HS-27A (cell line): ENCODE results near the gene LHX3.
"Not testable (repeated sequence)": the region's sequence is repeated elsewhere in the genome, so short reads cannot be mapped to it uniquely, and the experiment has no call there.

Experiments used
- DNase-seq: peaks from one replicate; pipeline ENCODE4 v3.0.0-alpha.2; 2012; ENCODE audit warnings: low read depth, missing footprints

The LHX3 gene

DNA sequence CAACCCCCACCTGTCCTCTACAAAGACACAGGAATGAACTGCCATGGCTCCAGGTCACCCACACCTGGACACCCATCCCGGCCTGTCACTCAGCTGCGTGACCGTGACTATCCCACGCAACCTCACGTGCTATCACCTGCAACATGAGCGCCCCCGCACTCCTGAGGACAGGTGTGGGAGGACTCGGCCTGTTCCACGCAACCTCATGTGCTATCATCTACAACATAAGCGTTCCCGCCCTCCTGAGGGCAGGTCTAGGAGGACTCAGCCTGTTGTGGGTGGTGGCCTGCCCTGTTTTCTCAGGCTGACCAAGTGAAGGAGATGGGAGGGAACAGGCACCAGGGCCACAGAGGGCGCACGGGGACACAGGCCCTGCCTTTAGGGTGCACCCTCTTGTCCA is 36.6 kb upstream of the LHX3 start:
- DNase-seq = no peak

DNA sequence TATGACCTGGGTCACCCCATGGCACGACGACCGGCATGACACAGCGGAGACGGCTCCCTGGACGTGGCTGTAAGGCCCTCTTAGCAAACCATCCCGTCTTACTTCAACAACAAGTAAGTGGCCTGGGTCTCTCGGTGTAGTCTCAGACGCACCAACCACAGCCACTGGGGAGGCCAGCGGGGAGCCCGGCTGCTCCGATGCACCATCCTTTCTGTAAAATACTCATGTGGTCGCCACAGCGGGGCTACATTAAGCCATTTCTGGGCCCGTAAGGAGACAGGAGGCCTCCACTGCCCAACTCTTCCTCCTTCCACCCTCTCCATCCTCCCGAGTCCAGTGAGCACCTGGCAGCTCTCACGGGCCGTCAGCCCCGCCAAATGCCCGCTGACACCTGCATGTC is 36.0 kb upstream of the LHX3 start:
- DNase-seq = no peak

DNA sequence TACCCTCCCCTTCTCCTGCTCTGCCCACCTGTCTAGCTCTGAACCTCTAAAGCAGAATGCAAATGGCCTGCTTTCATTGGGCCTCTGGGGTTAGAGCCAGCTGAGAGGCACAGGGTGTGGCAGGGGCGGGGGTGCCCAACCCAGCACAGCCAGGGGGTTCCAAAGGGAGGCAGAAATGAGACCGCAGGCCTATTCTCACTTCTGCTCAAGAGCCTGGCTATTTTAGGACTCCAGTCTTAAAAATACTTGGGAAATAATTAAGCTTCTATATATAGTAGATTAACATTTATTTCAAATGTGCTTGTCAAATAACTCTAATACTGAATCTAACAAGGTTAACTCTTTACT is 35.0 kb upstream of the LHX3 start:
- no peak for DNase-seq

DNA sequence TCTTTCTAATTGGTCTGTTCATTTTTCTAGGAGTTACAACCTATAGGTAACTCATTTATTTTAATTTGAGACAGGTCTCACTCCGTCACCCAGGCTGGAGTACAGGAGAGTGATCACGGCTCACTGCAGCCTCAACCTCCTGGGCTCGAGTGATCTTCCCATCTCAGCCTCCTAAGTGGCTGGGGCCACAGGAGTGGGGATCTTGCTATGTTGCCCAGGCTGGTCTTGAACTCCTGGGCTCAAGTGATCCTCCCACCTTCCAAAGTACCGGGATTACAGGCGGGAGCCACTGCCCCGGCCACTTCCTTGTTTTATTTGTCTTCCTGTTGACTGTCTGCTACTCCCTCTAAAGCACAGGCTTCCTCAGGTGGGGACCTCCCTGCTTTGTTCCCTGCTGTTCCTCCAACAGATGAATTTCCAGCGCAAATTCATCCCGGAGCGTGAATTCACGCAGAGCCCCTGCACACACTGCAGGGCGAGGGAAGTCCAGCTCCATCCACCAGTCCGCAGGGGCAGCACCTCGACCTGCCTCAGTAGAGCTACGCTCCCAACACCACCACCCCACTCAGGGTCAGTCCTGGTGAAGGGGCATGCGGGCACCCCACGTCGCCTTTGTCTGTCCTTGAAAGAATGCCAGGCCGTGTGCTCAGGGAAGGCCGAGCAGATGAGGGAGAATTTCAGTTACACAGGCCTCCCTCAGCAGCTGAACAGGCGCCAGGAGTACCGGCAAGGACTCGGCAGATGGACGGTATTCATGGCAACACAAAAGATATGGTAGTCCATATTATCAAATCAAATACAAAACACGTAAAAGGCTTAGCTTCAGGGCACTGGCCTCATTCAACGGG is 34.4 kb upstream of the LHX3 start:
- DNase-seq = no peak

DNA sequence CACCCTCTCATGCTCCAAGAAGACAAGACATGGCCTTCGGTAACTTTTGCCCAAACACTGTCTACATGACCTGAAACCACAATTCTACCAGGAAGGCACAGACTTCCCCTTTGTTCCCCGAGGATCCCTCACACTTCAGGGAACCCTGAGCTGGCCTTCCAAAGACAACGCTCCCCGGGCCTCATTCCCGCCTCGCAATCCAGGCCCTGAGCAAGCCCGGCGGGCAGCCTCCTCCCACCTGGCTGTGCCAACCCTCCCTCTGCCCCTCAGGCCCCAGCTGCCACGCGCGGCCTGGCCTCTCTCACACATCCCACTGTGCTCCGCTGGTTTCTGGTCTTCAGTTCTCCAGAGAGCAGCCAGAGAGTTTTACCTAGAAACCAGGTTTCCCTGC is 33.4 kb upstream of the LHX3 start:
- DNase-seq = no peak

DNA sequence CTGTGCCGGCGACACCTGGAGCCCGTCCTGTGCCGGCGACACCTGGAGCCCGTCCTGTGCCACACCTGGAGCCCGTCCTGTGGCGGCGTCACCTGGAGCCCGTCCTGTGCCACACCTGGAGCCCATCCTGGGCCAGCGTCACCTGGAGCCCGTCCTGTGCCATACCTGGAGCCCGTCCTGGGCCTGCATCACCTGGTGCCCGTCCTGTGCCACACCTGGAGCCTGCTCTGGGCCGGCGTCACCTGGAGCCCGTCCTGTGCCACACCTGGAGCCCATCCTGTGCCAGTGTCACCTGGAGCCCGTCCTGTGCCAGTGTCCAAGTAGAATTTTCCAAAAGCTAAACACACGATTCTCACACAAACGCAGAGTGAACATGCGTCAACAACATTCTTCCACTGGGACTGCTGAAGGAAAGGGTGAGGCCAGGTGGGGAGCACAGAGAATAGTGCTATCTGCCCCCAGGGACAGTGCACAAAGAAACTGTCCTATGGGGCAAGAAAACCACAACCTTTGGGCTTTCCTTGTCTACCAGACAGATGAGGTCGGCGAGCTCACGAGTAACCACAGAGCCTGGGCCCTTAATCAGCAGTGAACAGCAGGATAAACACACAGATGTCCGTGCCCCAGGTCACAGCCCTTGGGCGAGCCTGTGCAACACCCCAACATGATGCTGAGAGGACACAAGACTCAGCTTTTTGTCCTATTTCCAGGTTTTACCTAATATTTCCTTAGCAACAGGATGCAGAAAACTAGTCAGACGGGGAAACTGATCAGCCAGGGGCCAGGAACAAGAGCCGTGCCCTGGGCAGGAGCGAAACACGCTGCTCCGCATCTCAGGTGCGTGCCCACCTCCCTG is 32.8 kb upstream of the LHX3 start:
- no peak for DNase-seq

DNA sequence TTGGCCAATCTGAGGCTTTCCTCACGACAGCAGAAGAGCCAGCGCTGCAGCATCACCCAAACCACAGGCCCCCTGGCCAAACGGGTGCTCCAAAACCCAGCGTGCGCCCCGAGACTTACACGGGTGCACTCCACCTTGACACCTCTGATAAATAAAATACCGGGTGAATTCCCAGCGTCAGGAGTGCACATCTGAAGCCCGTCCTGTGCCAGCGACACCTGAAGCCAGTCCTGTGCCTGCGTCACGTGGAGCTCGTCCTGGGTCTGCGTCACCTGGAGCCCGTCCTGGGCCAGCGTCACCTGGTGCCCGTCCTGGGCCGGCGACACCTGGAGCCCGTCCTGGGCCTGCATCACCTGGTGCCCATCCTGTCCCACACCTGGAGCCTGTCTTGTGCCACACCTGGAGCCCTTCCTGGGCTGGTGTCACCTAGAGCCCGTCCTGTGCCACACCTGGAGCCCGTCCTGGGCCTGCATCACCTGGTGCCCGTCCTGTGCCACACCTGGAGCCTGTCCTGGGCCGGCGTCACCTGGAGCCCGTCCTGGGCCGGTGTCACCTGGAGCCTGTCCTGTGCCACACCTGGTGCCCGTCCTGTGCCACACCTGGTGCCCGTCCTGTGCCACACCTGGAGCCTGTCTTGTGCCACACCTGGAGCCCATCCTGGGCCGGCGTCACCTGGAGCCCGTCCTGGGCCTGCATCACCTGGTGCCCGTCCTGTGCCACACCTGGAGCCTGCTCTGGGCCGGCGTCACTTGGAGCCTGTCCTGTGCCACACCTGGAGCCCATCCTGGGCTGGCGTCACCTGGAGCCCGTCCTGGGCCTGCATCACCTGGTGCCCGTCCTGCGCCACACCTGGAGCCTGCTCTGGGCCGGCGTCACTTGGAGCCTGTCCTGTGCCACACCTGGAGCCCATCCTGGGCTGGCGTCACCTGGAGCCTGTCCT is 31.8 kb upstream of the LHX3 start:
- not testable (repeated sequence) for DNase-seq

DNA sequence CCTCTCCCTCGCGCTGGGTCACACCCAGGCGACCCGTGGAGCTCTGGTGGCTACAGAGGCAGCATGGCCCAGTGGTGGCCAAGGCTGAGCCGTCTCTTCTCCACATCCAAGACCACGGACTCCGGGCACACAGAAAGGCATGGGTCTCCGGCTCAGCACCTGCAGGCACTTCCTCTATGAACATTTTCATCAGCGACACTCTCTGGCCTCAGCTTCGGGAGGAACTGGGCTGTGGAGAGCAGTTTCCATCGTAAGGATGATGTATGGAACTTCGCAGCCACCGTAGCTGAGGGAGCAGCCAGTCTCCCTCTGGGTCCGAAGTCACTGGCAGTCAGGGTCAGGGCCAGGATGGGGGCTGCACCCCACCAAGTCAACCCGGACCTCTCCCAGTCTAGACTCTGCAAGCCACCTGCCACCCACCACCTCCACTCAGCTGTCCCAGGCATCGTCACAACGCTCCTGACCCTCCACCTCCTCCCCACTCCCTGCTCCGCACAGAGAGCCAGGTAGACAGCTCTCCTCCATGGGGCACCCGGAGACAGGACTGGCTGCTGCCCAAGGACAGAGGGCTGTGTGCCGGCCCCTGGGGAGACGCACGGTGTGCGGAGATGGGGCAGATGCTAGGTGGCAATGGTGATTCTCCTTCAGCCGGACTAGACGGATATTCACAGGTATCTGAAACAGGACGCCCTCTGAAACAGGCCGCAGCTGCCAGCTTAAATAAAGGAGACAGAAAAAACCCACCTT is 31.0 kb upstream of the LHX3 start:
- no peak for DNase-seq

DNA sequence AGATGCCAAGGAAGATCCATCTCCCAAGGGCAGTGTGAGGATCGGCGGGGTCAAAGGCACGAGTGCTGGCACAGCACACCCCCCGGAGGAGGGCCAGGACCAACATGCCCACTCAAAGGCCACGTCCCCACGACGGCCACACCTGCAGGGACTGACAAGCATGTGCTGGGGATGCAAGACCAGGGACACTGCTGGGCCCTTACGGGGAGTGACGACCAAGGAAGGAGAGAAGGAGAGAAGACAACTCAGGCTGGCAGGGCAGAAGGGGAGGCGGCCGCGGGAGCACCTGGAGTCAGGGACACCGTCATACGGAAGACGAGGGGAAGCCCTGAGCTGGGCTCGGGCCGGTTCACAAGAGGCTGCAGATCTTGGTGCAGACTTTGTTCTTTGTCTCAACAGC is 30.2 kb upstream of the LHX3 start:
- no peak for DNase-seq

DNA sequence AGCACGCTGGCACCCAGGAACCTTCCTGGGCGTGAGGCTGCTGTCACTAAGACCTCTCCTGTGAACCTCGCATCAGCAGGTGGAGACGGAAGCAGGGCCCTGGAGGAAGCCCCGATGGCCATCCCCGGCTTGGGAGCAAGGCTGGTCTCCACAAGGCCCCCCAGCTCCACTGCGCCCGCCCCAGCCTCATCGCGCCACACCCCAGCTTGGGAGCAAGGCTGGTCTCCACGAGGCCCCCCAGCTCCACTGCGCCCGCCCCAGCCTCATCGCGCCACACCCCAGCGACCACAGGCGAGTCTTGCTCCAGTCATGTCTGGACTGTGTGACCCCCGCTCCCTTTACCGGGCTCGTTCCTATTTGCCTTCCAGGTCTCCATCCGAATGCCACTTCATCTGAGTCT is 29.7 kb upstream of the LHX3 start:
- DNase-seq = no peak

DNA sequence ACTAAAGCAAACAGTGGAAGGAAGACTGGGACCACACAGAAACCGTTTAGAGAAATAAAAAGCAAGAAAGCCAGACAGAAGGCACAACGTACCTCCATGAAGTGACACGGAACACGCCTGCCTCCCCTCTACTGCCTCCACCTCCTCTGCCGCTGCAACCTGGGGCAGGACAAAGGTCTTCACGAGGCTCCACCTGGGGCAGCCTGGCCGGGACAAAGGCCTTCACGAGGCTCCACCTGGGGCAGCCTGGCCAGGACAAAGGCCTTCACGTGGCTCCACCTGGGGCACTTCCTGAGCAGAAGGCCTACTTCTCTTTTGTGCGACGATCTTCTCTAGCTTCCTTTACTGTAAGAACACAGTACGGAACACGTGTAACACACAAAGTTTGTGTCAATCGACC is 28.9 kb upstream of the LHX3 start:
- no peak for DNase-seq

DNA sequence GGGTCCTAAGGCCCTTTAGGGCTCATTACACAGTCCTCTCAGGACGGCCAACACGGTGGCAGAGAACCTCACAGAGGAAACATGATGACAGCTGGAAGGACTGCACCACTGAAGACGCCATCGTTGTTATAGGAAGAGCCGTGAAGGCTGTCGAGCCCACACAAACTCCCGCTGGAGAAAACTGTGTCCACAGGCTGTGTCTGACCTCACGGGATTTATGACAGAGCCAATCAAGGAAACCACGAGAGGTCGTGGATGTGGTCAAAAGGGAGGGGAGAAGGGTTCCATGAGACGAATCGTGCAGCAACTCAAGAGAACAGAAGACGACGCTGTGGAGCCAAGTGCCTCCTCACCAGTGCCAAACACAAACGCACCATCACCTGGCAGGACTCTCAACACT is 28.5 kb upstream of the LHX3 start:
- no peak for DNase-seq

DNA sequence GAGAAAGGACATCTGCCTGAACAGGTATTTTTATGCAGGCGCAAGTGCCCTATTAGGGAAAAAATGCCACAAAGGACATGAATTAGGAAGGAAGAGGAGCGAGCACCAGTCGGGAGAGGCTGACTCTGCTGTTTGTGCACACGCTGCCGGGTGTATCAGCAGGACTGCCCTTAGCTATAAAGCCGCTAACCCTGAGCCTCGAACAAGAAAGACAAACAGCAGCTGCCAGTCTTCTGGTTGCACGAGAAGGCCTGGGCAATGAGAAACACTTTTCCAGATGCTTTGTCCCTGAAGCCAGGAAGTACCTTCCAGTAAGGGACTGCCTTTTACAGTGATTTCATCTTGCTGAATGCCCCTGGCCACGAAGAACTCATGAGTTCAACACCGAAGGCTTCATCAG is 28.0 kb upstream of the LHX3 start:
- no peak for DNase-seq

DNA sequence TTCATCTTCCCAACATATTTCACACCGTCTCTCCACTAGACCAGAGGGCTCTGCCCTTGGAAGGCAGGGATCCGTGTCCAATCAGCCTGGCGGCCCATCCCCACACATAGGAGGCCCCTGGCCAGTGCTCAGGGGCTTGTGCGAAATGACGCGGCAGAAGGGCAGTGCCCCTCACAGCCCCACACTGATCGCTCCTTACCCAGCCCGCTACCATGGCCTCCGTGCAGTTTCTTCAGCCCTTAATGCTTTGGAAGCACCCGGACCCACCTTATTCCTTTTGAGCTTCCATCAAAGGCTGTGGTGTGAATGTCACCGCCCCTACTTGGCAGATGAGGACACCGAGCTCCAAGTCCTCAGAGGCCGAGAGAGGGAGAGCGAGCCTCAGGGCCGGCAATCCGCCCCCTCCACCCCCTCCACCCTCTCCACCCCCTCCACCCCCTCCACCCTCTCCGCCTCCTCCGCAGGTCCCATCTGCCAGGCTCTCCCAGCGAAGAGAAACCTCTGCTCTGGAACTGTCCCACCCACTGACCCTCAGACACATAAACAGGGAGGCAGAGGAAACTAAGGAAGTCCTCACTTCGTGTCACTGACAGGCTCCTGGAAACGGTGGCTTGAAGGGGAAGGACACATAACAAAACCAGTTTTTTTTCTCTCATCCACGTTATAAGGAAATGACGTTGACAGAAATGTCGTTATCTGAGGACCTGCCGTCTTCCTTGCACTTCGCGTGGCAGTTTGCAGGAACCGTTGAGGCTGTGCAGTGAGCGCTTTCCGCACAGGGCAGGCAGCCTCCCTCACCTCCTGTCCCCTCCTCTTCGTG is 26.8 kb upstream of the LHX3 start:
- no peak for DNase-seq

DNA sequence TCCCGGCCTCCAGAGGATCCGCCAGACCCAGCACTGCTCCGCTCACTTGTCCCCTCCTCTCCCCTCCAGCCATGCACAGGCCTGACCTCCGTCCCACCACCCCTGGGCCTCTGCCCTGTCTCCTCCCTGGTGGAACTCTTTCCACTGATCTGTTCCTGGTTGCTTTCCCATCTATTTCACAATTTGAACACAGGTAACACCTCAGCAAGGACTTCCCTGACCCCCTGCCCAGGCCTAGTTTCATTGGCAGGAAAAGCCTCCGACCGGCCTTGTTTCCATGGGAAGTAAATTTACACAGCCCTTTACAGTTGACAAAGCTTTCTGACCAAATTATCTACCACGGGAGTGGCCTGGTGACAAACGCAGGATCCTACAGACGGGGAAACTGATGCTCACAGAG is 25.8 kb upstream of the LHX3 start:
- no peak for DNase-seq

DNA sequence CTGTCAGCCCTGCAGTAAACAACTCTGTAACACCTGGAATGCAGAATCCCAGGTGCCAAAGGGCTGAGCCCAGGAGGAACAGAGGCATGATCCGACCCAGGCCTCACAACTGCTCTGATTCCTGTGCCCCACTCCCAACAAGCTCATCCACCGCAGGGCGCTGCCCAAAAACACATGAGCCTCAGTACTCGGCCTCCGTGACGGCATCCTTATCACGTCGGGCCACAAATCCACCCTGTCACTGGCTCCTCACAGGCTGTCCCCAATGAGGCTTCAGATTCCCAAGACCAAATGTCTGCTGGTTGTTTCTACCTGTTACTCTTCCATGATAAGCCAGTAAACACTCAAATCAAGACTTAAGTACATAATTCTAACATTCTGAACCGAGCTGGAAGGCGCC is 25.4 kb upstream of the LHX3 start:
- no peak for DNase-seq

DNA sequence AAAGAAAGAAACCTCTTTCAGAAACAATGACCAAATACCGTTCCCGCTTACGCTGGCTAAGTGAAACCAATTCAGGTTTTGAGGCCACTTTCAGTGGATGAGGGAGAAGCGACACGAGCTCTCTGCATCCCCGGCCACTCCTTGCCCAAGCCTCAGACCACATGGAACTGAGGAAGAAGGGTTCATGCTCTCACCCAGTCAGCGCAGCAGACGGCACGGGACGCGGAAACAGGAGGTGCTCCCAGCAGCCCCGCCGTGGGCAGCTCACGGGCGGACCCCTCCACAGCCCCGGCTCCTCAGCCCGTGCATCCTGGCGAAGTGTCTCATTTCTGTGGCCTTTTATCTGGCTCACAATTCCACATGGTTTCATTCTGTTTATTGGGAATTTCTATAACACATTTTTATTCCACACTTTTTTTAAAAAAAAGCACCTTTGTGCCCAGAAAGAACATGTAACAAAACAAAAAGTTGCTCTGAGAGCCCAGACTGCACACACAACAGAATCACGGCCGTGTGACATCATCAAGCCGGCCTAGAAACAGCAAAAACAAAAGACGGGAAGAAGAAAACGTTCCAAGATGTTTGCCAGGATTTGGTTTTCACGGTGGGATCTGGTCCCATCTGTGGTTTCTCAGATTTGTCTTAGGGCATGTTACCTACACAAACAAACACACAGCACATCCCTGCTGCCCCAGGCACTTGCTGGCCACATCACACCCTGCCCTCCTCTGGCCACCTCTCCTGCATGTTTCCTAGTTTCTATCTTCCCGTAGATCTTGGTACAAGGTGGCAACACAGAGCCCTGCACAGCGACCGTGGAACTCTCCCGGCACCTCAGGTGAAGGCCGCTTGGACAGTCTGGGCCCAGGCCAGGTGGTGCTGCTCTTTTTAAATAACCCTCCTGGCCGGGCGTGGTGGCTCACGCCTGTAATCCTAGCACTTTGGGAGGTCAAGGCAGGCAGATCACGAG is 24.5 kb upstream of the LHX3 start:
- DNase-seq = no peak

DNA sequence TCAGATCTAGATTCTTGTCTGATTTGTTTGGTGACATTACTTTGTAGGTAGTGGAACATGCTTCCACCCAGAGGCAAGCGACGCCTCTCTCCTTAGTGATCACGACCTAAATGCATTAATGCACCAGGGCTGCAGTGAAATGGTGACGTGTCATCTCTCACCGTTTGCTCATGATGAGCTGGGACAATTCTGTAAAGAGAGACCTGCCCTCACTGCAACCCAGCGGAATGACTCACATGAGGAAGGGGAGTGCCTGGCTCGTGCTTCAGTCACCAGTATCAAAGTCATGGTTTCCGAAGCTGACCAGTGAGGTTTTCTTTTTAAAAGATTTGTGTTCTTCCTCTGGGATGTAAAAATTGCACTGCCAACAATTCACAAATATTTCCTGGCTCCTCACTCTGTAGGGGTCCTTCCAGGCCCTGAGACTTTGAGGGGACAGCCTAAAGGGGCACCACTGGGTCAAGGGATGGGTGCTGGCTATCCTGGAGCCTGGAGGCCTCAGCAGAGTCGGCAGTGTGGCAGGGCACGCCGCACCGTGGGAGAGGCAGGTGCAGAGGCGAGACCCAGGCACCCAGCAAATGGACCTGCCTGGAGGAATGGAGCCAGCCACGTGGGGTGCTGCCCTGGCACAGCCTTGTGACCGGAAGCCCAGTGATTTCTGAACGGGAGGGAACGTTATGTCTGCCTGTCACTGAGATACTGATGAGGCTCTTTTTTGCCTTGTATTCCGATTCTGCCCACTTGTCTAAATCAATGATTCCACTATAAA is 23.4 kb upstream of the LHX3 start:
- no peak for DNase-seq
